ENCODE results near the gene MED13.

MED13 gene

DNA sequence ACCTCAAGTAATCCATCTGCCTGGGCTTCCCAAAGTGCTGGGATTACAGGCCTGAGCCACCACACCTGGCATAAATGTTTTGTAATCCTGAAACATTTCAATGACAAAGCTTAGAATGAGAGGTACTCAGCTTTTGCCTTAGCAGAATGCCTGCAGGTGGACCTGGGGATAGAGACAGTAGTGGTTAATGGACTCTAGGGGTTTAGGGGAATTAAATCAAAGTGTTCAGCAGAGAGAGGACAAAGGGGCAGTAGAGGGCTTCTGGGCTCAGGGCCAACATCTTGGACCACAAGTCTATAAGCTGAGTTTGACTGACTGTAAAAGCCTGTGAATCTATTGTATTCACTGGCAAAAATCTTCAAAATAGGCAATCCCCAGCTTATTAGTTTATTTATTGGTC lies 36.0 kb upstream of the MED13 start:
- Histone ChIP-seq H3K27ac (ENCODE audit: low read length) (no peak overlapping the region), H3K4me1 (ENCODE audit: control insufficient read depth, insufficient read depth, low read length) (no peaks in the 10 kb centered on the region), H3K9ac (ENCODE audit: low read length in 2 of 2) (no peak overlapping the region), H3K4me3 (ENCODE audit: low read length in 2 of 2) (no peak overlapping the region), H3K9me3 (ENCODE audit: control insufficient read depth in 2 of 2, low read length in 2 of 2) (peaks cover 0 to 3% of the 10 kb centered on the region in 2 donors), H3K27me3 (ENCODE audit: control insufficient read depth in 1 of 2, insufficient read depth in 2 of 2, low read length in 2 of 2) (no peaks in the 10 kb centered on the region), H3K36me3 (ENCODE audit: control insufficient read depth in 2 of 2, insufficient read depth in 2 of 2, low read length in 2 of 2) (no peaks in the 10 kb centered on the region)

DNA sequence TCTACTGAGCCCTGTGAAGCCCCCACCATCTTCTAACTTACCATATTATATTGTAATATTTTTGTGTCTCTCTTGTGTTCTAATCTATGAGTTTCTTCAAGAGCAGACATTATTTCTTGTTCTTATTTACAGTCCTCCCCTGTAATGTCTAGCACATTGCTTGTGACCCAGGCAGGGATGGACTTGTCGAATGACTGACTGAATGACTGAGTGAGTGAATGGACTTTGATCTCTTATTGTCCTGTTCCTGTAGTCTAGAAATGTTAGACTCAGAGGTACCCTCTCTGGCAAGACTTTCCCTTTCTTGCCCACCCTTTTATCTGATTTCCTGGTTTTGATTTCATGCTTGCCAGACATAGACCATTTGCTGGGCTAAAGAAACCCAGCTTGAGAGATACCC lies 35.0 kb upstream of the MED13 start:
- Histone ChIP-seq H3K9ac (ENCODE audit: low read length in 2 of 2) (no peak overlapping the region), H3K27ac (ENCODE audit: low read length) (no peak overlapping the region), H3K9me3 (ENCODE audit: control insufficient read depth in 2 of 2, low read length in 2 of 2) (peaks cover 0 to 3% of the 10 kb centered on the region in 2 donors), H3K27me3 (ENCODE audit: control insufficient read depth in 1 of 2, insufficient read depth in 2 of 2, low read length in 2 of 2) (no peaks in the 10 kb centered on the region), H3K4me3 (ENCODE audit: low read length in 2 of 2) (no peak overlapping the region), H3K4me1 (ENCODE audit: control insufficient read depth, insufficient read depth, low read length) (no peaks in the 10 kb centered on the region), H3K36me3 (ENCODE audit: control insufficient read depth in 2 of 2, insufficient read depth in 2 of 2, low read length in 2 of 2) (no peaks in the 10 kb centered on the region)

GRCh38 chr17:62099532-62099931 lies 34.5 kb upstream of the MED13 start:
- H3K4me1 ChIP-seq (ENCODE audit: control insufficient read depth, insufficient read depth, low read length): no peaks in the 10 kb centered on the region
- H3K4me3 ChIP-seq (ENCODE audit: low read length in 2 of 2): no peak overlapping the region

DNA sequence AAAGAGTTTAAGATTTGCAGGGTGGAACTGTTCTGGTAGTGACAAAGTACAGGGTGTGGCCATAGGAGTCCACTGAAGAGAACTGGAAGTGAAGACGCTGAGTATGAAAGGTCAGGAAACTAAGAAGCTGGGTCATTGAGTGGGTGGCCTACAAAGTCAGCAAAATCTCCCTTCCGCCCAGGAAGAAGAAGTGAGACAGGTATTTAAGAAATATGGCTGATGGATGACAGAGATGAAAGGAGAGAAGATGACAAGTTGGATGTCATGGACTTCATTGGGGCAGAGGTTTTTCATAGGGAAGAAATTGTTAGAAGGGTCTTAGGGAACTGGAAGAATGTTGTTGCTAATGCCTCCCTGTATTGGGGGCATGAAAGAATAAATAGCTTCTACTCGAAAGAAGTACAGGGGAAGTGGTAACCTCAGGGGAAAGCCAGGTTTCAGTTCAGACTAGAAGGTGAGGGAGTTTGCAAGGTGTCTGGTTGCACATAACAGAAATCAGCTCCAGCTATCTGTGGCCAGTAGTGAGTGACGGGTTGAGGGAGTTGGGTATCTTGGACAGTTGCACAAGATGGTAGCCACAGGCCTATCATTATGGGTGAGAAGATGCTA lies 33.6 kb upstream of the MED13 start:
- Histone ChIP-seq H3K9me3 (ENCODE audit: control insufficient read depth in 2 of 2, low read length in 2 of 2) (peaks cover 0 to 3% of the 10 kb centered on the region in 2 donors), H3K27me3 (ENCODE audit: control insufficient read depth in 1 of 2, insufficient read depth in 2 of 2, low read length in 2 of 2) (no peaks in the 10 kb centered on the region), H3K4me1 (ENCODE audit: control insufficient read depth, insufficient read depth, low read length) (no peaks in the 10 kb centered on the region), H3K9ac (ENCODE audit: low read length in 2 of 2) (no peak overlapping the region), H3K4me3 (ENCODE audit: low read length in 2 of 2) (no peak overlapping the region), H3K36me3 (ENCODE audit: control insufficient read depth in 2 of 2, insufficient read depth in 2 of 2, low read length in 2 of 2) (no peaks in the 10 kb centered on the region), H3K27ac (ENCODE audit: low read length) (no peak overlapping the region)

More at GRCh38 chr17:62099532-62099931, 34.5 kb upstream of the MED13 start:
- no peak overlapping the region for H3K27ac ChIP-seq (ENCODE audit: low read length)
- H3K9me3 ChIP-seq (ENCODE audit: control insufficient read depth in 2 of 2, low read length in 2 of 2): peaks cover 0 to 3% of the 10 kb centered on the region in 2 donors
- no peaks in the 10 kb centered on the region for H3K36me3 ChIP-seq (ENCODE audit: control insufficient read depth in 2 of 2, insufficient read depth in 2 of 2, low read length in 2 of 2)
- no peak overlapping the region for H3K9ac ChIP-seq (ENCODE audit: low read length in 2 of 2)
- H3K27me3 ChIP-seq (ENCODE audit: control insufficient read depth in 1 of 2, insufficient read depth in 2 of 2, low read length in 2 of 2): no peaks in the 10 kb centered on the region

GRCh38 chr17:62096401-62096670 lies 31.3 kb upstream of the MED13 start:
- H3K9me3 ChIP-seq (ENCODE audit: control insufficient read depth in 2 of 2, low read length in 2 of 2): peaks cover 0 to 3% of the 10 kb centered on the region in 2 donors
- H3K4me1 ChIP-seq (ENCODE audit: control insufficient read depth, insufficient read depth, low read length): no peaks in the 10 kb centered on the region
- H3K4me3 ChIP-seq (ENCODE audit: low read length in 2 of 2): no peak overlapping the region
- H3K9ac ChIP-seq (ENCODE audit: low read length in 2 of 2): no peak overlapping the region
- no peak overlapping the region for H3K27ac ChIP-seq (ENCODE audit: low read length)
- no peaks in the 10 kb centered on the region for H3K27me3 ChIP-seq (ENCODE audit: control insufficient read depth in 1 of 2, insufficient read depth in 2 of 2, low read length in 2 of 2)
- no peaks in the 10 kb centered on the region for H3K36me3 ChIP-seq (ENCODE audit: control insufficient read depth in 2 of 2, insufficient read depth in 2 of 2, low read length in 2 of 2)

DNA sequence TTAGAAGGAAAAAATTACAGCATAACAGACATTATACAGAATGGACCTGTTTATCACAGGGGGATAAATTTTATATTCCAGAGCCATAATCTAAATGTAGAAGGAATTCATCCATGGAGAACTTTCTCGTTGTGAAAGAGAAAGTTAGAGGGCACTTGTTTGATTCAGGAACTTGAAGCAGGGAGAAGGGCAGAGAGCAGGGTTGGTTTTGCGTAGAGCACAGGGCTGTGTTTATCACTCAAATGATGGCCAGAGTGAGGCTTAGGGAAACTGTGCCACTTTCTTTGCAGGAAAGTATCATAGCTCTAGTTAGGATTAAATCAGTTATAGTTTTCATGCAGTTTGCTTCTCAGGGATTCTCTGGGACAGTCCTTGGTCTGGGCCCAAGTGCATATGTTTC lies 29.1 kb upstream of the MED13 start:
- no peak overlapping the region for H3K27ac ChIP-seq (ENCODE audit: low read length)
- H3K4me1 ChIP-seq (ENCODE audit: control insufficient read depth, insufficient read depth, low read length): no peaks in the 10 kb centered on the region
- H3K9me3 ChIP-seq (ENCODE audit: control insufficient read depth in 2 of 2, low read length in 2 of 2): peaks cover 0 to 2% of the 10 kb centered on the region in 2 donors

DNA sequence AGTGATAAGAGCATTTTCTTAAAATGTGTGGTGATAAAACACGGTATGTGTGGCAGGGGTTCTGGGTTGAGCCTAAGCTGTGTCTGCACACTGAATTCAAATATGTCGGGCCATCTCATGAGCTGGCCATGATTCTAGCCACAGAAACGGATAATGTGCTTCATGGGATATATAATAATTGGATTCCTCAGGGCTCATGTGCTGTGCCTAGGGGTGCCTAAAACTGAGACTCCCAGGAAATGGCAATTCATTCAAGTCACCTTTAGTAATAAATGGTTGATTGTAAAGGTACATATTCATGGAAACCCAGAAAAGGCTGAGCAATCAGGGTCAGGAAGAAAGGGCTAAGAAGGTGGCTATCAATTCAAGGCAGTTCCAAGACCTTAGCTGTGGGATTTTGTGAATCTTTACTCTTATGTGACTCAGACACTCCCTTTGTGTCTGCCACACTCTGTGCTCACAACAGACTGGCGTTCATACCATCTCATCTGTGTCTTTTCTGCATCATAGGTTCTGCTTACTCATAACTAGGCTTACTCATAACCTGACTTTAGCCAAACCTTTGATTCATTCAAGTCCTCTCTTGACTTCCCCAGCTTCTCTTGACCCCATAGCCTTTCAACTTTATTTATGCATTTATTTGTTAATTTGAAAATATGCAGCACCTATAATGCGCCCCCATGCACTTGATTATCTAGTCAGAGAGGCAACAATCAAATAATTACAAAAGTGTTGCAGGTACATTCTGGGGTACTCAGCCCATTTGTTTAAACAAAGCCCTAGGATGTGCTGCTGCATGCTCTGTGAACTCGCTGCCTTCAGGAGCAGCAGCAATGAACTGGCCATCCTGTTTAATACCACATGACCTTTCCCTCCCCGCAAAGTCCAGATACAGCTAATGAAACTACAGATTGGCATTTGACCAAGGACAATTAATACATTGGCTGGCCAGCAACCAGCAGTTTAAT lies 28.4 kb upstream of the MED13 start:
- H3K4me1 ChIP-seq (ENCODE audit: control insufficient read depth, insufficient read depth, low read length): no peaks in the 10 kb centered on the region
- H3K9me3 ChIP-seq (ENCODE audit: control insufficient read depth in 2 of 2, low read length in 2 of 2): no peaks in the 10 kb centered on the region
- H3K36me3 ChIP-seq (ENCODE audit: control insufficient read depth in 2 of 2, insufficient read depth in 2 of 2, low read length in 2 of 2): no peaks in the 10 kb centered on the region
- H3K27me3 ChIP-seq (ENCODE audit: control insufficient read depth in 1 of 2, insufficient read depth in 2 of 2, low read length in 2 of 2): no peaks in the 10 kb centered on the region
- no peak overlapping the region for H3K4me3 ChIP-seq (ENCODE audit: low read length in 2 of 2)
- H3K9ac ChIP-seq (ENCODE audit: low read length in 2 of 2): no peak overlapping the region
- H3K27ac ChIP-seq (ENCODE audit: low read length): no peak overlapping the region

More for the DNA sequence above, 29.1 kb upstream of the MED13 start:
- H3K4me3 ChIP-seq (ENCODE audit: low read length in 2 of 2): no peak overlapping the region
- H3K9ac ChIP-seq (ENCODE audit: low read length in 2 of 2): no peak overlapping the region
- H3K27me3 ChIP-seq (ENCODE audit: control insufficient read depth in 1 of 2, insufficient read depth in 2 of 2, low read length in 2 of 2): no peaks in the 10 kb centered on the region
- H3K36me3 ChIP-seq (ENCODE audit: control insufficient read depth in 2 of 2, insufficient read depth in 2 of 2, low read length in 2 of 2): no peaks in the 10 kb centered on the region

GRCh38 chr17:62092784-62093183 lies 27.7 kb upstream of the MED13 start:
- no peaks in the 10 kb centered on the region for H3K9me3 ChIP-seq (ENCODE audit: control insufficient read depth in 2 of 2, low read length in 2 of 2)
- H3K36me3 ChIP-seq (ENCODE audit: control insufficient read depth in 2 of 2, insufficient read depth in 2 of 2, low read length in 2 of 2): no peaks in the 10 kb centered on the region
- no peaks in the 10 kb centered on the region for H3K4me1 ChIP-seq (ENCODE audit: control insufficient read depth, insufficient read depth, low read length)
- H3K27me3 ChIP-seq (ENCODE audit: control insufficient read depth in 1 of 2, insufficient read depth in 2 of 2, low read length in 2 of 2): no peaks in the 10 kb centered on the region
- no peak overlapping the region for H3K27ac ChIP-seq (ENCODE audit: low read length)
- no peak overlapping the region for H3K9ac ChIP-seq (ENCODE audit: low read length in 2 of 2)
- no peak overlapping the region for H3K4me3 ChIP-seq (ENCODE audit: low read length in 2 of 2)

DNA sequence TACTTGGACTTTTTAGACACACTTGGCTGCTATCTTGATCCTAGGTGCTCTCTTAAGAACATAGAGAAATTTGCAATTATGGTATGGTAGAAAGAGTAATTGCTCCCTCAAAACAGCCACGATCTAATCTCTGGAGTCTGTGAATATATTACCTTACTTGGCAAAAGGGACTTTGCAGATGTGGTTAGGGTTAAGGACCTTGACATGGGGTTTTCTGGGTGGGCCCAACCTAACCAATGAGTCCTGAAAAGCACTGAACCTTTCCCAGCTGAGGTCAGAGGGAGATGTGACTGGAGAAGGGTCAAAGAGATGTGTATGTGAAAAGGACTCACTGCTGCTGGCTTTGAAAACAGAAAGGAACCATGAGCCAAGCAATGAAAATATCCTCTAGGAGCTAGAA lies 26.7 kb upstream of the MED13 start:
- Histone ChIP-seq H3K36me3 (ENCODE audit: control insufficient read depth in 2 of 2, insufficient read depth in 2 of 2, low read length in 2 of 2) (no peaks in the 10 kb centered on the region), H3K27me3 (ENCODE audit: control insufficient read depth in 1 of 2, insufficient read depth in 2 of 2, low read length in 2 of 2) (no peaks in the 10 kb centered on the region), H3K4me1 (ENCODE audit: control insufficient read depth, insufficient read depth, low read length) (no peaks in the 10 kb centered on the region), H3K4me3 (ENCODE audit: low read length in 2 of 2) (no peak overlapping the region), H3K9me3 (ENCODE audit: control insufficient read depth in 2 of 2, low read length in 2 of 2) (no peaks in the 10 kb centered on the region), H3K27ac (ENCODE audit: low read length) (no peak overlapping the region), H3K9ac (ENCODE audit: low read length in 2 of 2) (no peak overlapping the region)

- H3K9ac ChIP-seq (ENCODE audit: low read length in 2 of 2): no peak overlapping the region
- H3K27ac ChIP-seq (ENCODE audit: low read length): no peak overlapping the region
- H3K27me3 ChIP-seq (ENCODE audit: control insufficient read depth in 1 of 2, insufficient read depth in 2 of 2, low read length in 2 of 2): no peaks in the 10 kb centered on the region
- no peaks in the 10 kb centered on the region for H3K36me3 ChIP-seq (ENCODE audit: control insufficient read depth in 2 of 2, insufficient read depth in 2 of 2, low read length in 2 of 2)
- H3K4me1 ChIP-seq (ENCODE audit: control insufficient read depth, insufficient read depth, low read length): no peaks in the 10 kb centered on the region
- no peaks in the 10 kb centered on the region for H3K9me3 ChIP-seq (ENCODE audit: control insufficient read depth in 2 of 2, low read length in 2 of 2)
- no peak overlapping the region for H3K4me3 ChIP-seq (ENCODE audit: low read length in 2 of 2)
Observed at GRCh38 chr17:62090868-62091267, 25.8 kb upstream of the MED13 start.
